ENCODE measurements around the gene GCNT2.
"Not testable (repeated sequence)": the region's sequence is repeated elsewhere in the genome, so short reads cannot be mapped to it uniquely, and the experiment has no call there.

GCNT2 gene

GRCh38 chr6:10516953-10517352 is 4.2 kb upstream of the GCNT2 start:
- no peak for DNase-seq

- no peak for DNase-seq
Observed at GRCh38 chr6:10518557-10519407, 2.4 kb upstream of the GCNT2 start.

GRCh38 chr6:10519408-10519697 is 1.8 kb upstream of the GCNT2 start:
- not testable (repeated sequence) for DNase-seq

GRCh38 chr6:10520468-10520867 is 683 bp upstream of the GCNT2 start:
- no peak for DNase-seq

GRCh38 chr6:10522929-10523573 is 1.9 kb downstream of the GCNT2 start:
- DNase-seq, result no peak

- DNase-seq, result no peak
Observed at GRCh38 chr6:10526156-10526555, 5.0 kb downstream of the GCNT2 start.

GRCh38 chr6:10528158-10528981 is 7.2 kb downstream of the GCNT2 start:
- no peak for DNase-seq

GRCh38 chr6:10529231-10529801 is 8.2 kb downstream of the GCNT2 start:
- DNase-seq, result no peak

- not testable (repeated sequence) for DNase-seq
Observed at GRCh38 chr6:10529828-10530374, 8.8 kb downstream of the GCNT2 start.

GRCh38 chr6:10531503-10531902 is 10.4 kb downstream of the GCNT2 start:
- DNase-seq, result no peak

GRCh38 chr6:10531942-10532341 is 10.8 kb downstream of the GCNT2 start:
- DNase-seq, result no peak

- no peak for DNase-seq
Observed at GRCh38 chr6:10532392-10532791, 11.2 kb downstream of the GCNT2 start.

GRCh38 chr6:10534419-10534762 is 13.2 kb downstream of the GCNT2 start:
- DNase-seq, result no peak

GRCh38 chr6:10535193-10535592 is 14.0 kb downstream of the GCNT2 start:
- DNase-seq, result no peak

GRCh38 chr6:10537726-10538125 is 16.6 kb downstream of the GCNT2 start:
- no peak for DNase-seq

GRCh38 chr6:10540073-10540746 is 19.1 kb downstream of the GCNT2 start:
- DNase-seq, result no peak

- DNase-seq, result no peak
Observed at GRCh38 chr6:10541591-10541990, 20.4 kb downstream of the GCNT2 start.

- no peak for DNase-seq
Observed at GRCh38 chr6:10542213-10542612, 21.1 kb downstream of the GCNT2 start.

- no peak for DNase-seq
Observed at GRCh38 chr6:10543488-10543887, 22.3 kb downstream of the GCNT2 start.

GRCh38 chr6:10545482-10545881 is 24.3 kb downstream of the GCNT2 start:
- no peak for DNase-seq

- DNase-seq, result no peak
Observed at GRCh38 chr6:10547809-10548208, 26.7 kb downstream of the GCNT2 start.

- DNase-seq, result no peak
Observed at GRCh38 chr6:10550764-10551163, 29.6 kb downstream of the GCNT2 start.

All from NCI-H1694 (cell line).